Measurements from ENCODE around the gene ITFG1. TPM values are rescaled to one million over a fixed set of nuclear protein-coding genes. Genes with fewer than 3 reads are reported as not detected.

The ITFG1 gene
- total RNA-seq, 2 experiments from 2014 or later, result 16.5 to 16.7 TPM

GRCh38 chr16:47499700-47500264 is 38.9 kb upstream of the ITFG1 start:
- Mint-ChIP-seq H3K27me3 (no peaks in the 10 kb centered on the region), H3K4me1 (ENCODE audit: low read depth) (peaks cover under 1% of the 10 kb centered on the region), H3K4me3 (no peak overlapping the region), H3K9me3 (no peaks in the 10 kb centered on the region), H3K36me3 (ENCODE audit: low read depth) (peaks cover 29% of the 10 kb centered on the region), H3K27ac (no peak overlapping the region)
- no peak for TF ChIP-seq CTCF (IDR thresholded peaks at IDR 0.05)
- CTCF ChIA-PET, result no interaction called here
- intact Hi-C loops (cut with micrococcal nuclease), result no loop called here
- DNase-seq (no peak), ATAC-seq (no peak)
- POLR2A ChIA-PET, result no interaction called here

GRCh38 chr16:47499080-47499699 is 38.3 kb upstream of the ITFG1 start:
- H3K4me3 Mint-ChIP-seq, result no peak overlapping the region
- ATAC-seq, result no peak

GRCh38 chr16:47493381-47494337 is 32.8 kb upstream of the ITFG1 start:
- Mint-ChIP-seq H3K4me3 (no peak overlapping the region), H3K36me3 (ENCODE audit: low read depth) (peaks cover 29% of the 10 kb centered on the region), H3K9me3 (peaks cover 19% of the 10 kb centered on the region), H3K4me1 (ENCODE audit: low read depth) (peaks cover 32% of the 10 kb centered on the region), H3K27me3 (no peaks in the 10 kb centered on the region), H3K27ac (peak overlapping the region; percentile 72)
- intact Hi-C loops (cut with micrococcal nuclease), result no loop called here
- CTCF ChIA-PET, result interaction anchor here (1.2 to 1.7 kb wide), 2 partner anchors 350 to 352 kb away, joined by 3 to 4 read pairs; partner anchors contain the start of gene NETO2
- DNase-seq, result no peak
- TF ChIP-seq CTCF (IDR thresholded peaks at IDR 0.05), result no peak
- POLR2A ChIA-PET, result no interaction called here
- no peak for ATAC-seq

More at GRCh38 chr16:47499080-47499699, 38.3 kb upstream of the ITFG1 start:
- Mint-ChIP-seq H3K4me1 (ENCODE audit: low read depth) (peaks cover 5% of the 10 kb centered on the region), H3K36me3 (ENCODE audit: low read depth) (peaks cover 28% of the 10 kb centered on the region), H3K27me3 (no peaks in the 10 kb centered on the region), H3K9me3 (no peaks in the 10 kb centered on the region), H3K27ac (no peak overlapping the region)
- ChIA-PET POLR2A (no interaction called here), CTCF (no interaction called here)
- no peak for DNase-seq
- intact Hi-C loops (cut with micrococcal nuclease), result no loop called here
- no peak for TF ChIP-seq CTCF (IDR thresholded peaks at IDR 0.05)

GRCh38 chr16:47492428-47493377 is 31.8 kb upstream of the ITFG1 start:
- Mint-ChIP-seq H3K9me3 (peaks cover 22% of the 10 kb centered on the region), H3K27ac (peak overlapping the region; percentile 90), H3K4me1 (ENCODE audit: low read depth) (peaks cover 32% of the 10 kb centered on the region), H3K4me3 (peak overlapping the region; percentile 45), H3K36me3 (ENCODE audit: low read depth) (peaks cover 31% of the 10 kb centered on the region), H3K27me3 (no peaks in the 10 kb centered on the region)
- peak; percentile 85 for ATAC-seq
- peak; percentile 28 for DNase-seq
- CTCF ChIA-PET, result interaction anchor here (1.2 to 1.7 kb wide), 2 partner anchors 349 to 351 kb away, joined by 3 to 4 read pairs; partner anchors contain the start of gene NETO2
- intact Hi-C loops (cut with micrococcal nuclease), result no loop called here
- no peak for TF ChIP-seq CTCF (IDR thresholded peaks at IDR 0.05)
- POLR2A ChIA-PET, result interaction anchor here (0.6 kb wide), 1 partner anchor 37 kb away, joined by 3 read pairs; no protein-coding TSS in a partner anchor

Data from activated CD8-positive, alpha-beta T cell treated with anti-CD3 and anti-CD28 coated beads for 36 hours (primary cell).